HG03095 (cell line): ENCODE measurements around the gene ZBTB11.
"Not testable (repeated sequence)": the region's sequence is repeated elsewhere in the genome, so short reads cannot be mapped to it uniquely, and the experiment has no call there.

Experiments
- ATAC-seq: cut with Tn5 transposase; IDR thresholded peaks from one replicate; pipeline ENCODE4 v1.9.1; 2021; ENCODE audit warnings: moderate library complexity; ENCODE audit not compliant: unreplicated experiment

The ZBTB11 gene

DNA sequence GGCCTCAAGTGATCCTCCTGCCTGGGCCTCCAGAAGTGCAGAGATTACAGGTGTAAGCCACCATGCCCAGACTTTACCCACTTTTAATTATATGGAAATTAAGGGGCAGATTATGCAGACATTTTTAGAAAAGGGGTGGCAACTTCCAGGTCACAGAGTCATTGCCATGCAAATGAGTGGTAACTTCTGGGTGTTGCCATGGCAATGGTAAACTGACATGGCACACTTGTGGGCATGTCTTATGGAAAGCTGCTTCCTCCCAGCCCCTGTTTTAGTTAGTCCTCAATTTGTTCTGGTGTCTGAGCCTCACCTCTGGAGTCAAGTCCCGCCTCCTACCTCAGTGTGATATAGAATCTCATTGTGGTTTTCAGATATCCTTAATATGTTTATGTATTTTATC, 53.3 kb downstream of the ZBTB11 start:
- no peak for ATAC-seq

DNA sequence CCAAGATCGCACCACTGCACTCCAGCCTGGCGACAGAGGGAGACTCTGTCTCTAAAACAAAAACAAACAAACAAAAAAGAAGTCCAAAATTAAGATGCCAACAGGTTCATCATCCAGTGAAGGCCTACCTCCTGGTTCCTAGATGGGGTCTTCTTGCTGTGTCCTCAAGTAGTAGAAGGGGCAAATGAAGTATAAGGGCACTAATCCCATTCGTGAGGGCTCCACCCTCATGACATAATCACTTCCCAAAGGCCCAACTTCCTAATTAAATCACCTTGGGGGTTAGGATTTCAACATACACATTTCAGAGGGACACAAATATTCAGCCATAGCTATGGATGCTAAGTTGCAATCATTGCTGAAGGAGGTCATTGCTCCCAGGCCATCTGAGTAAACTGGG, 57.2 kb downstream of the ZBTB11 start:
- ATAC-seq: no peak

DNA sequence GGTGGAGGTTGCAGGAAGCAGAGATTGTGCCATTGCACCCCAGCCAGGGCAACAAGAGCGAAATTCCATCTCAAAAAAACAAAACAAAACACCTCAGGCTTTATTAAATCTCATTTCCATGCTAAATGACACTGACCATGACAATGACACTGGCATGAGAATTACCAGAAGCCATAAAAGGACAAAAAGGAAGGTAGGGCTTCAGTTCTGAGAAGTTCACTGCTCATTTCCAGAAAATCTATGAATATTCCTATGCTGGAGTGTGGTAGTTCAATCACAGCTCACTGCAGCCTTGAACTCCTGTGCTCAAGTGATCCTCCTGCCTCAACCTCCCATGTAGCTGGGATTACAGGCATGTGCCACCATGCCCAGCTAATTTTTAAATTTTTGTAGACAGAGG, 58.2 kb downstream of the ZBTB11 start:
- no peak for ATAC-seq

DNA sequence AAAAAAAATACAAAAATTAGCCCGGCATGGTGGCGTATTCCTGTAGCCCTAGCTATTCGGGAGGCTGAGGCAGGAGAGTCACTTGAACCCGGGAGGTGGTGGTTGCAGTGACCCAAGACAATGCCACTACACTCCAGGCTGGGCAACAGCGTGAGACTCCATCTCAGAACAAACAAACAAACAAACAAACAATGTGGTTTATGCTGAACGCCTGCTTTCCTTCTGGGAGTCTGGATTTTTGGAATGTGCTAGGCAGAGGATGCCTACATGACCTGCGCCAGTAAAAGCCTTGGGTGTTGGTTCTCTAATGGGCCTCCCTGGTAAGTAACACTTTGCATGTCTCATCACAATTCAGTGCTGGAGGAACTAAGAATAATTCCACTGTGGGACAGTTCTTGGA, 59.5 kb downstream of the ZBTB11 start:
- no peak for ATAC-seq

DNA sequence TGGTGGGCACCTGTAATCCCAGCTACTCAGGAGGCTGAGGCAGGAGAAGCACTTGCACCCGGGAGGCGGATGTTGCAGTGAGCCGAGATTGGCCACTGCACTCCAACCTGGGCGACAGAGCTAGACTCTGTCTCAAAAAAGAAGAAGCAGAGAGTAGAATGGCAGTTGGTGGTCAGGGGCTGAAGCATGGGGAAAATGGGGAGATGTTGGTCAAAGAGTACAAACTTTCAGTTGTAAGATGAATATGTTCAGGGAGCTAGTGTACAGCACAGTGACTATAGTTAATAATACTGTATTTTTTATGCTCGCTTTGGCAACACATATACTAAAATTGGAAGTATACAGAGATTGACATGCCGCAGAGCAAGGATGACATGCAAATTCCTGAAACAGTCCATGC, 61.4 kb downstream of the ZBTB11 start:
- ATAC-seq: no peak

DNA sequence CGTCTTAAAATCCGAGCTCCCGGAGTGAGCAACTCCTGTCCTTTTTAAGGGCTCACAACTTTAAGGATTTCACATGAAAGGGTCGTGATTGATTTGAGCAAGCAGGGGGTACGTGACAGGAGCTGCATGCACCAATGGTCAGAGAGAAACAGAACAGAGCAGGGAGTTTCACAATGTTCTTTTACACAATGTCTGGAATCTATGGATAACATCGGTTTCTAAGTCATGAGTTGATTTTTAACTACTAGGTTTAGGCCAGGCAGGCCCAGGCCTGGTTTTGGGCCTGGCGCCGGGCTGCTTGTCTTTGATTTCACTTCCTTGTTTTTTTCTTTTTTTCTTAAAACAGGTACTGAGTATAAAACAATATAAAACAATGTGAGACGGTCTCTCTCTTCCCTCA, 63.9 kb downstream of the ZBTB11 start:
- ATAC-seq: not testable (repeated sequence)

DNA sequence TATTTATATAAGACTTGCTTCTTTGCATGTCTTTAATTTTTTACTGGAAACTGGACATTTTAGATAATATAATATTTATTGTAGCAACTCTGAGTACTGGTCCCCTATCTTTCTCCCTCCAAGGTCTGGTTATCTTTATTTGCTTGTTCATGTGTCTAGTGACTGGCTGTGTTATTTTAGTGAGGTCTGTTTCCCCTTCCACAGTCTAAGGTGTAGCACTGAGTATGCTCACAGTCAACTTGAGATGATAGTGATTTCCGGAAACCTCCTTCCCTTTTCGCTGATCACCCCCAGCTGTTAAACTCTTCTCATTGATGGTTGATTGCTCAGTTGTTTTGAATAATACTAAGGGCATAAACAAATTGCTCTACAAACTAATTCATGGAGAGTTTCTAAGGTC, 65.9 kb downstream of the ZBTB11 start:
- peak; percentile 53 for ATAC-seq

DNA sequence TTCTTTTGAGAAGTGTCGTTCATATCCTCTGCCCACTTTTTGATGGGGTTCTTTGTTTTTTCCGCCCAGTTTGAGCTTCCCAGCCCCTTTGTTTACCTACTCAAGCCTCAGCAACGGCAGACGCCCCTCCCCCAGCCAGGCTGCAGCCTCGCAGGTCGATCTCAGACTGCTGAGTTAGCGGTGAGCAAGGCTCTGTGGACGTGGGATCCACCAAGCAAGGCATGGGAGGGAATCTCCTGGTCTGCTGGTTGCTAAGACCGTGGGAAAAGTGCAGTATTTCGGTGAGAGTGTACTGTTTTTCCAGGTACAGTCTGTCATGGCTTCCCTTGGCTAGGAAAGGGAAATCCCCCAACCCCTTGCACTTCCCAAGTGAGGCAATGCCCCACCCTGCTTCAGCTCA, 71.5 kb downstream of the ZBTB11 start:
- ATAC-seq: not testable (repeated sequence)

DNA sequence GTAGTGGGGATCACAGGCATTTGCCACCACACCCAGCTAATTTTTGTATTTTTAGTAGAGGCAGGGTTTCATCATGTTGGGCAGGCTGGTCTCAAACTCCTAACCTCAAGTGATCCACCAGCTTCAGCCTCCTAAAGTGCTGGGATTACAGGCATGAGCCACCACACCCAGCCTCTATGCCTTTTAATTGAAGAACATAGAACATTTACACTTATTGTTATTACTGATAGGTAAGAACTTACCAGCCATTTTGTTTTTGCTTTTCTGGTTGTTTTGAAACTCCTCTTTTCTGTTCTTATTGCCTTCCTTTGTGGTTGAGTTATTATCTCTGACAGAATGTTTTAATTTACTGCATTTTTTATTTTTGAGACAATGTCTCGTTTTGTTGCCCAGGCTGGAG, 73.7 kb downstream of the ZBTB11 start:
- ATAC-seq: no peak

DNA sequence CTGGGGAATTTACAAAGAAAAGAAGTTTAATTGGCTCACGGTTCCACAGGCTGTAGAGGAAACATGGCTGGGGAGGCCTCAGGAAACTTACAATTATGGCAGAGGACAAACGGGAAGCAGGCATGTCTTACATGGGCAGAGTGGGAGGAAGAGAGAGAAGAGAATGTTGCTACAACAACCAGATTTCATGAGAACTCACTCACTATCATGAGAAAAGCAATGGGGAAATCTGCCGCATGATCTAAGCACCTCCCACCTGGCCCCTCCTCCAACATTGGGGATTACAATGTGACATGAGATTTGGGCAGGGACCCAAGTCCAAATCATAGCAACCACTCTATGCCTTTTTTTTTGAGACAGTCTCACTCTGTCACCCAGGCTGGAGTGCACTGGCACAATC, 74.2 kb downstream of the ZBTB11 start:
- no peak for ATAC-seq
